GM12878 (cell line): Measurements from ENCODE around the gene SMIM35. TPM values are rescaled to one million over a fixed set of nuclear protein-coding genes. Genes with fewer than 3 reads are reported as not detected.
"Not testable (repeated sequence)": the region's sequence is repeated elsewhere in the genome, so short reads cannot be mapped to it uniquely, and the experiment has no call there.

Experiments used
- ATAC-seq: fragments of 200-7000 bp; cut with Tn5 transposase; 3 replicates; pipeline ENCODE4 v1.9.1; 2020; ENCODE audit warnings: mild to moderate bottlenecking, moderate library complexity
- BruUV-seq: library from RNA; stranded (reverse); fragments of 400-500 nt; replicated peaks from 2 replicates; lab custom pipeline; 2021; lab: Mats Ljungman, UMichigan
- CTCF ChIA-PET: fragments of 300-600 bp; sonication (Branson Sonifier 250); formaldehyde crosslinking; extraction: SDS; loops from one replicate; lab custom pipeline; 2021; ENCODE audit warnings: inconsistent platforms; lab: Yijun Ruan, JAX
- POLR2A ChIA-PET: fragments of 350-600 bp; formaldehyde crosslinking; extraction: SDS; loops from one replicate; lab custom pipeline; 2021; ENCODE audit warnings: inconsistent platforms; lab: Charles Lee
- RAD21 ChIA-PET: fragments of 300-600 bp; sonication (Branson Sonifier 250); formaldehyde crosslinking; loops from one replicate; lab custom pipeline; 2023; ENCODE audit warnings: antibody characterized with exemption; ENCODE audit not compliant: unreplicated experiment; lab: Charles Lee
- SMC1A ChIA-PET: fragments of 300-600 bp; sonication (Branson Sonifier 250); formaldehyde crosslinking; loops from one replicate; lab custom pipeline; 2023; ENCODE audit not compliant: unreplicated experiment, uncharacterized antibody; lab: Charles Lee
- DNase-seq: peaks from one replicate; pipeline ENCODE4 v3.0.0-alpha.2; 2011; ENCODE audit warnings: low read depth, low spot score
- FAIRE-seq: peaks from 3 replicates; lab custom pipeline; 2011; peaks lifted over from hg19 to GRCh38; lab: Jason Lieb, UNC
- H2AFZ ChIP-seq: 2 replicates; pipeline ENCODE4 v1.6.0; 2011; ENCODE audit warnings: low read depth, low read length, control low read depth; ENCODE audit not compliant: control insufficient read depth
- H3K27ac ChIP-seq: 2 replicates; pipeline ENCODE4 v1.5.1; 2011; ENCODE audit warnings: control low read depth; ENCODE audit not compliant: control insufficient read depth, insufficient read depth
- H3K27me3 ChIP-seq, 2 experiments: replicated peaks in 1 of 2; 2 replicates each; pipeline versions ENCODE4 v1.6.0 to v1.6.1; 2011; ENCODE audit warnings: low read length in 1 of 2; ENCODE audit not compliant: control insufficient read depth in 2 of 2, insufficient read depth in 2 of 2
- H3K36me3 ChIP-seq, 2 experiments: 2 replicates each; pipeline ENCODE4 v1.5.1; 2011; ENCODE audit warnings: low read length in 1 of 2; ENCODE audit not compliant: control insufficient read depth in 2 of 2, insufficient read depth in 2 of 2
- H3K4me1 ChIP-seq: 2 replicates; pipeline ENCODE4 v1.6.1; 2011; ENCODE audit warnings: mild to moderate bottlenecking, low read length, moderate library complexity, mixed read lengths; ENCODE audit not compliant: control insufficient read depth, insufficient read depth
- H3K4me2 ChIP-seq: 2 replicates; pipeline ENCODE4 v1.6.0; 2011; ENCODE audit warnings: control low read depth; ENCODE audit not compliant: control insufficient read depth, insufficient read depth
- H3K4me3 ChIP-seq: fragments of 200-600 bp; sonication (generic); 2 replicates; pipeline ENCODE4 v1.5.1; 2016
- H3K79me2 ChIP-seq: 2 replicates; pipeline ENCODE4 v1.6.0; 2011; ENCODE audit warnings: low read length; ENCODE audit not compliant: control insufficient read depth, insufficient read depth
- H3K9ac ChIP-seq: 2 replicates; pipeline ENCODE4 v1.8.0; 2011; ENCODE audit warnings: low read length, control low read depth, mixed read lengths; ENCODE audit not compliant: control insufficient read depth, insufficient read depth
- H3K9me3 ChIP-seq: replicated peaks from 3 replicates; pipeline ENCODE4 v1.5.1; 2011; ENCODE audit warnings: mild to moderate bottlenecking, low read length; ENCODE audit not compliant: control insufficient read depth, insufficient read depth
- H4K20me1 ChIP-seq: 2 replicates; pipeline ENCODE4 v1.6.0; 2011; ENCODE audit not compliant: control insufficient read depth, insufficient read depth
- JUNB ChIP-seq: IDR thresholded peaks from 2 replicates; pipeline ENCODE4 v1.6.1; 2016; ENCODE audit warnings: antibody characterized with exemption, mild to moderate bottlenecking
- WGBS: methylation state at CpG from one replicate; pipeline ENCODE4 v1.1.6; 2016; ENCODE audit warnings: low lambda C conversion rate; ENCODE audit not compliant: insufficient replicate concordance, insufficient coverage; ENCODE audit errors: missing lambda C conversion rate; 5-methylcytosine and 5-hydroxymethylcytosine counted together
- in situ Hi-C: fragments of 300-500 bp; cut with MboI; formaldehyde crosslinking; loops from 9 replicates; pipeline ENCODE4 v1.14.3; 2018; ENCODE audit warnings: mixed read lengths
- intact Hi-C: fragments of 100-400 bp; cut with micrococcal nuclease; formaldehyde crosslinking; loops from one replicate; pipeline ENCODE4 v1.14.2; 2022; ENCODE audit not compliant: unreplicated experiment
- polyA plus RNA-seq, 11 experiments: library from polyadenylated mRNA; depleted of rRNA in 4 of 11; unstranded in 6 of 11; stranded (reverse) in 5 of 11; fragments of >200 nt; fragmentation: Nextera tagmentation in 4 of 11; fragmentation: Illumina TruSeq in 1 of 11; extraction: Ambion mirVana in 4 of 11; extraction: Trizol in 1 of 11; gene quantifications; 1 replicate in 1 of 11; 2 replicates in 10 of 11; pipeline versions ENCODE4 v1.2.1 to v1.2.3, GENCODE V29; 2011 to 2016; ENCODE audit warnings: inconsistent platforms in 2 of 11, missing spikeins in 2 of 11, low read depth in 1 of 11
- total RNA-seq, 4 experiments: library from RNA; depleted of rRNA in 3 of 4; stranded (reverse); fragments of >200 nt in 3 of 4; fragmentation: Illumina TruSeq in 1 of 4; extraction: Trizol in 1 of 4; gene quantifications; 2 replicates each; pipeline versions ENCODE4 v1.2.1 to v1.2.3, GENCODE V29; 2013 to 2021
- TF ChIP-seq, protein P1 (sequence below): fragments of 450-650 bp; IDR thresholded peaks from 2 replicates; pipeline ENCODE4 v1.6.1; 2017; ENCODE audit warnings: mild to moderate bottlenecking, moderate library complexity

Gene SMIM35
- total and polyA plus RNA-seq, 10 of the 15 experiments (the other 5 are each of a cell fraction or from before 2014, with no cell fraction given): 0.02 to 1.1 (median 0.05) TPM; not detected in 5

DNA sequence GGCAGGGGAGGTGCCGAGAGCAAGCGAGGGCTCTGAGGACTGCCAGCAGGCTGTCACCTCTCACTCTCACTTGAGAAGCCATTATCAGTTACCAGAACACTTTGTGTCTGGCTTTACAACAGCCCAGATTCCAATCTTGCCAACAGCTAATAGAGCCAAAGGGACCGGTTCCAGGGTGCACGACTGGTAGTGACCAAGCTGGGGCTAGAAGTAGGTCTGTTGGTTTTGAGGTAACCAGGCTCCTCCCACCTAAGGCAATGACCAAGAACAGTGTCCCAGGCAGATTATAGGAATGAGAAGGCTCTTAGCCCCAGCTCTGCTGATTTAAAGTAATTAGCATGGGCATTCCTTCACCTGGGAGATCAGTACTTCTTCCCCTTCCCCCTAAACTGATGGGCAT is 107.8 kb downstream of the SMIM35 start (continued):
- TF ChIP-seq, protein P1, sequence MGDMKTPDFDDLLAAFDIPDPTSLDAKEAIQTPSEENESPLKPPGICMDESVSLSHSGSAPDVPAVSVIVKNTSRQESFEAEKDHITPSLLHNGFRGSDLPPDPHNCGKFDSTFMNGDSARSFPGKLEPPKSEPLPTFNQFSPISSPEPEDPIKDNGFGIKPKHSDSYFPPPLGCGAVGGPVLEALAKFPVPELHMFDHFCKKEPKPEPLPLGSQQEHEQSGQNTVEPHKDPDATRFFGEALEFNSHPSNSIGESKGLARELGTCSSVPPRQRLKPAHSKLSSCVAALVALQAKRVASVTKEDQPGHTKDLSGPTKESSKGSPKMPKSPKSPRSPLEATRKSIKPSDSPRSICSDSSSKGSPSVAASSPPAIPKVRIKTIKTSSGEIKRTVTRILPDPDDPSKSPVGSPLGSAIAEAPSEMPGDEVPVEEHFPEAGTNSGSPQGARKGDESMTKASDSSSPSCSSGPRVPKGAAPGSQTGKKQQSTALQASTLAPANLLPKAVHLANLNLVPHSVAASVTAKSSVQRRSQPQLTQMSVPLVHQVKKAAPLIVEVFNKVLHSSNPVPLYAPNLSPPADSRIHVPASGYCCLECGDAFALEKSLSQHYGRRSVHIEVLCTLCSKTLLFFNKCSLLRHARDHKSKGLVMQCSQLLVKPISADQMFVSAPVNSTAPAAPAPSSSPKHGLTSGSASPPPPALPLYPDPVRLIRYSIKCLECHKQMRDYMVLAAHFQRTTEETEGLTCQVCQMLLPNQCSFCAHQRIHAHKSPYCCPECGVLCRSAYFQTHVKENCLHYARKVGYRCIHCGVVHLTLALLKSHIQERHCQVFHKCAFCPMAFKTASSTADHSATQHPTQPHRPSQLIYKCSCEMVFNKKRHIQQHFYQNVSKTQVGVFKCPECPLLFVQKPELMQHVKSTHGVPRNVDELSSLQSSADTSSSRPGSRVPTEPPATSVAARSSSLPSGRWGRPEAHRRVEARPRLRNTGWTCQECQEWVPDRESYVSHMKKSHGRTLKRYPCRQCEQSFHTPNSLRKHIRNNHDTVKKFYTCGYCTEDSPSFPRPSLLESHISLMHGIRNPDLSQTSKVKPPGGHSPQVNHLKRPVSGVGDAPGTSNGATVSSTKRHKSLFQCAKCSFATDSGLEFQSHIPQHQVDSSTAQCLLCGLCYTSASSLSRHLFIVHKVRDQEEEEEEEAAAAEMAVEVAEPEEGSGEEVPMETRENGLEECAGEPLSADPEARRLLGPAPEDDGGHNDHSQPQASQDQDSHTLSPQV: no peak
- no peak for TF ChIP-seq JUNB
- TF ChIP-seq, all 136 proteins: peak for 0

DNA sequence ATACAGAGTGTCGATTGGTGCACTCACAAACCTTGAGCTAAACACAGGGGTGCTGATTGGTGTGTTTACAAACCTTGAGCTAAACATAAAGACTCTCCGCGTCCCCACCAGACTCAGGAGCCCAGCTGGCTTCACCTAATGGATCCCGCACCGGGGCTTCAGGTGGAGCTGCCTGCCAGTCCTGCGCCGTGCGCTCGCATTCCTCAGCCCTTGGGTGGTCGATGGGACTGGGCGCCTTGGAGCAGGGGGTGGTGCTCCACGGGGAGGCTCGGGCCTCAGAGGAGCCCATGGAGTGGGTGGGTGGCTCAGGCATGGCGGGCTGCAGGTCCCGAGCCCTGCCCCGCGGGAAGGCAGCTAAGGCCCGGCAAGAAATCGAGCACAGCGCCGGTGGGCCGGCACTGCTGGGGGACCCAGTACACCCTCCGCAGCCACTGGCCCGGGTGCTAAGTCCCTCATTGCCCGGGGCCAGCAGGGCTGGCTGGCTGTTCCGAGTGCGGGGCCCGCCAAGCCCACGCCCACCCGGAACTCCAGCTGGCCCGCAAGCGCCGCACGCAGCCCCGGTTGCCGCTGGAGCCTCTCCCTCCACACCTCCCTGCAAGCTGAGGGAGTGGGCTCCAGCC is 108.4 kb downstream of the SMIM35 start:
- WGBS: 92% methylated on average over 23 of the region's 36 CpGs
- H3K27ac ChIP-seq, H3K9me3 ChIP-seq, FAIRE-seq, DNase-seq, intact Hi-C loops, H3K4me2 ChIP-seq, H2AFZ ChIP-seq, H3K79me2 ChIP-seq, in situ Hi-C loops, H3K4me3 ChIP-seq, BruUV-seq, ATAC-seq, H3K36me3 ChIP-seq, H3K27me3 ChIP-seq, H3K9ac ChIP-seq, H4K20me1 ChIP-seq: not testable (repeated sequence)
- ChIA-PET RAD21 (interaction anchor here (0.9 to 3.0 kb wide), 5 partner anchors 10 to 42 kb away, joined by 3 to 23 read pairs (median 11); no protein-coding TSS in a partner anchor), SMC1A (interaction anchor here (0.9 to 4.2 kb wide), 8 partner anchors 10 to 161 kb away, joined by 3 to 49 read pairs (median 12); no protein-coding TSS in a partner anchor), POLR2A (interaction anchor here (1.0 to 5.1 kb wide), 2 partner anchors 9 to 22 kb away, joined by 3 to 35 read pairs; partner anchors contain the start of gene IL10RA), CTCF (interaction anchor here (0.6 to 3.5 kb wide), 5 partner anchors 9 to 133 kb away, joined by 3 to 15 read pairs (median 9); partner anchors contain the start of gene IL10RA)
- peaks cover 17% of the 10 kb centered on the region for H3K4me1 ChIP-seq

DNA sequence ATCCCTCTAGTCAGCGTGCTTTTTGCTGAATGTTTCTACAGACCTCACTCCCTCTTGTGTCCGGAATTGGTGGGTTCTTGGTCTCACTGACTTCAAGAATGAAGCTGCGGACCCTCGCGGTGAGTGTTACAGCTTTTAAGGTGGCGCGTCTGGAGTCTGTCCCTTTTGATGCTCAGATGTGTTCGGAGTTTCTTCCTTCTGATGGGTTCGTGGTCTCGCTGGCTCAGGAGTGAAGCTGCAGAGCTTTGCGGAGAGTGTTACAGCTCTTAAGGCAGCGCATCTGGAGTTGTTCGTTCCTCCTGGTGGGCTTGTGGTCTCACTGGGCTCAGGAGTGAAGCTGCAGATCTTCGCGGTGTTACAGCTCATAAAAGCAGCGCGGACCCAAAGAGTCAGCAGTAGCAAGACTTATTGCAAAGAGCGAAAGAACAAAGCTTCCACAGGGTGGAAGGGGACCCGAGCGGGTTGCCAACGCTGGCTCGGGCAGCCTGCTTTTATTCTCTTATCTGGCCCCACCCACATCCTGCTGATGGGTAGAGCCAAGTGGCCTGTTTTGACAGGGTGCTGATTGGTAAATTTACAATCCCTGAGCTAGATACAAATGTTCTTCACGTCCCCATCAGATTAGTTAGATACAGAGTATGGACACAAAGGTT is 109.0 kb downstream of the SMIM35 start:
- in situ Hi-C loops: not testable (repeated sequence)

More for the DNA sequence above, 109.0 kb downstream of the SMIM35 start:
- H3K36me3 ChIP-seq, DNase-seq, H3K79me2 ChIP-seq, H3K27me3 ChIP-seq, H3K9ac ChIP-seq, H3K4me2 ChIP-seq, H3K9me3 ChIP-seq, FAIRE-seq, H3K4me3 ChIP-seq, intact Hi-C loops, H3K27ac ChIP-seq, BruUV-seq, H2AFZ ChIP-seq, ATAC-seq, H4K20me1 ChIP-seq: not testable (repeated sequence)
- peaks cover 15% of the 10 kb centered on the region for H3K4me1 ChIP-seq
- ChIA-PET SMC1A (interaction anchor here (0.8 to 4.2 kb wide), 5 partner anchors 11 to 68 kb away, joined by 3 to 49 read pairs (median 3); no protein-coding TSS in a partner anchor), CTCF (interaction anchor here (0.6 to 3.5 kb wide), 4 partner anchors 9 to 132 kb away, joined by 3 to 15 read pairs (median 8); partner anchors contain the start of gene IL10RA), POLR2A (interaction anchor here (5.1 kb wide), 1 partner anchor 10 kb away, joined by 35 read pairs; the partner anchor contains the start of gene IL10RA), RAD21 (interaction anchor here (1.0 to 3.0 kb wide), 2 partner anchors 24 to 31 kb away, joined by 3 to 23 read pairs; no protein-coding TSS in a partner anchor)
- WGBS: 98% methylated on average over 23 of the region's 23 CpGs
